K562 (cell line): ENCODE data around the gene CNOT11. TPM values are rescaled to one million over a fixed set of nuclear protein-coding genes. Genes with fewer than 3 reads are reported as not detected.
A peak's percentile ranks its signal among the peaks of the same experiment; 100 is the strongest.

Experiments used
- CBX5 ChIP-seq: IDR thresholded peaks from 2 replicates; pipeline ENCODE4 v1.6.1; 2014; ENCODE audit warnings: low read depth, borderline replicate concordance
- FOXP1 ChIP-seq: sonication (generic); formaldehyde crosslinking; IDR thresholded peaks from 2 replicates; pipeline ENCODE4 v1.8.0; 2022; ENCODE audit warnings: mild to moderate bottlenecking, missing genetic modification reagents
- MGA ChIP-seq: fragments of 450-650 bp; IDR thresholded peaks from 2 replicates; pipeline ENCODE4 v1.6.1; 2016; ENCODE audit warnings: mild to moderate bottlenecking, moderate library complexity
- SRSF3 ChIP-seq: fragments of 200-400 bp; formaldehyde crosslinking; IDR thresholded peaks from 2 replicates; pipeline ENCODE4 v1.6.1; 2016; ENCODE audit warnings: mild to moderate bottlenecking, low read length, moderate library complexity; ENCODE audit not compliant: insufficient read depth
- TEAD4 ChIP-seq, 2 experiments: sonication (generic) in 1 of 2; formaldehyde crosslinking in 1 of 2; IDR thresholded peaks; 2 replicates each; pipeline versions ENCODE4 v1.6.1 to v1.8.0; 2012 to 2022; ENCODE audit warnings: borderline replicate concordance in 1 of 2, inconsistent platforms in 1 of 2, low read length in 1 of 2, mild to moderate bottlenecking in 1 of 2, missing genetic modification reagents in 1 of 2
- ZBTB1 ChIP-seq: sonication (generic); formaldehyde crosslinking; IDR thresholded peaks from 2 replicates; pipeline ENCODE4 v1.8.1; 2023; ENCODE audit warnings: missing genetic modification reagents, low read depth, mild to moderate bottlenecking, borderline replicate concordance
- ZBTB7A ChIP-seq: IDR thresholded peaks from 2 replicates; pipeline ENCODE4 v1.6.1; 2011; ENCODE audit warnings: low read depth, mild to moderate bottlenecking, low read length, moderate library complexity, borderline replicate concordance; ENCODE audit not compliant: control insufficient read depth
- ZNF124 ChIP-seq: sonication (generic); formaldehyde crosslinking; IDR thresholded peaks from 2 replicates; pipeline ENCODE4 v1.8.1; 2022; ENCODE audit warnings: missing genetic modification reagents
- polyA plus RNA-seq, 8 experiments: library from polyadenylated mRNA; depleted of rRNA in 4 of 8; stranded (reverse) in 5 of 8; unstranded in 3 of 8; fragments of >200 nt; fragmentation: Nextera tagmentation in 2 of 8; fragmentation: Illumina TruSeq in 1 of 8; extraction: Ambion mirVana in 2 of 8; extraction: Trizol in 1 of 8; gene quantifications; 2 replicates each; pipeline versions ENCODE4 v1.2.1 to v1.2.3, GENCODE V29; 2011 to 2014; ENCODE audit warnings: inconsistent platforms in 1 of 8, missing spikeins in 1 of 8
- total RNA-seq, 7 experiments: library from RNA; depleted of rRNA in 6 of 7; stranded (reverse); fragments of >200 nt in 6 of 7; fragmentation: Illumina TruSeq in 2 of 7; extraction: Trizol in 2 of 7; gene quantifications; 2 replicates each; pipeline versions ENCODE4 v1.2.1 to v1.2.3, GENCODE V29; 2011 to 2021; ENCODE audit warnings: low replicate concordance in 1 of 7
- TF ChIP-seq, protein P1 (sequence below): sonication (generic); formaldehyde crosslinking; IDR thresholded peaks from 2 replicates; pipeline ENCODE4 v1.8.0; 2023; ENCODE audit warnings: mild to moderate bottlenecking, missing genetic modification reagents
- TF ChIP-seq, protein P2 (sequence below): sonication (generic); formaldehyde crosslinking; IDR thresholded peaks from 2 replicates; pipeline ENCODE4 v1.8.0; 2022; ENCODE audit warnings: missing genetic modification reagents, mild to moderate bottlenecking, borderline replicate concordance

The CNOT11 gene
- total and polyA plus RNA-seq, 9 of the 15 experiments (the other 6 are each of a cell fraction or from before 2014, with no cell fraction given): 12.7 to 163 (median 64.2) TPM

GRCh38 chr2:101307950-101308431, 55.3 kb downstream of the CNOT11 start (continued):
- TF ChIP-seq, protein P1, sequence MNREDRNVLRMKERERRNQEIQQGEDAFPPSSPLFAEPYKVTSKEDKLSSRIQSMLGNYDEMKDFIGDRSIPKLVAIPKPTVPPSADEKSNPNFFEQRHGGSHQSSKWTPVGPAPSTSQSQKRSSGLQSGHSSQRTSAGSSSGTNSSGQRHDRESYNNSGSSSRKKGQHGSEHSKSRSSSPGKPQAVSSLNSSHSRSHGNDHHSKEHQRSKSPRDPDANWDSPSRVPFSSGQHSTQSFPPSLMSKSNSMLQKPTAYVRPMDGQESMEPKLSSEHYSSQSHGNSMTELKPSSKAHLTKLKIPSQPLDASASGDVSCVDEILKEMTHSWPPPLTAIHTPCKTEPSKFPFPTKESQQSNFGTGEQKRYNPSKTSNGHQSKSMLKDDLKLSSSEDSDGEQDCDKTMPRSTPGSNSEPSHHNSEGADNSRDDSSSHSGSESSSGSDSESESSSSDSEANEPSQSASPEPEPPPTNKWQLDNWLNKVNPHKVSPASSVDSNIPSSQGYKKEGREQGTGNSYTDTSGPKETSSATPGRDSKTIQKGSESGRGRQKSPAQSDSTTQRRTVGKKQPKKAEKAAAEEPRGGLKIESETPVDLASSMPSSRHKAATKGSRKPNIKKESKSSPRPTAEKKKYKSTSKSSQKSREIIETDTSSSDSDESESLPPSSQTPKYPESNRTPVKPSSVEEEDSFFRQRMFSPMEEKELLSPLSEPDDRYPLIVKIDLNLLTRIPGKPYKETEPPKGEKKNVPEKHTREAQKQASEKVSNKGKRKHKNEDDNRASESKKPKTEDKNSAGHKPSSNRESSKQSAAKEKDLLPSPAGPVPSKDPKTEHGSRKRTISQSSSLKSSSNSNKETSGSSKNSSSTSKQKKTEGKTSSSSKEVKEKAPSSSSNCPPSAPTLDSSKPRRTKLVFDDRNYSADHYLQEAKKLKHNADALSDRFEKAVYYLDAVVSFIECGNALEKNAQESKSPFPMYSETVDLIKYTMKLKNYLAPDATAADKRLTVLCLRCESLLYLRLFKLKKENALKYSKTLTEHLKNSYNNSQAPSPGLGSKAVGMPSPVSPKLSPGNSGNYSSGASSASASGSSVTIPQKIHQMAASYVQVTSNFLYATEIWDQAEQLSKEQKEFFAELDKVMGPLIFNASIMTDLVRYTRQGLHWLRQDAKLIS (CRISPR knock-in tag): peak; percentile 46; the same call in 1 of the 2 replicates
- TF ChIP-seq TEAD4 (IDR thresholded peaks at IDR 0.05; ENCODE audit: low read length) (no peak), TEAD4 (CRISPR knock-in tag; IDR thresholded peaks at IDR 0.05; ENCODE audit: borderline replicate concordance) (peak; percentile 47; the same call in 1 of the 2 replicates), ZBTB7A (peak; percentile 60; the same call in 1 of the 2 replicates), FOXP1 (CRISPR knock-in tag) (peak; percentile 54; the same call in 1 of the 2 replicates), ZNF124 (CRISPR knock-in tag) (0 out of 2 replicates have a peak, but pooled peaks have one; percentile 79), CBX5 (no peak), SRSF3 (no peak), MGA (peak; percentile 95), ZBTB1 (CRISPR knock-in tag) (peak; percentile 54; the same call in 1 of the 2 replicates)
- TF ChIP-seq, protein P2, sequence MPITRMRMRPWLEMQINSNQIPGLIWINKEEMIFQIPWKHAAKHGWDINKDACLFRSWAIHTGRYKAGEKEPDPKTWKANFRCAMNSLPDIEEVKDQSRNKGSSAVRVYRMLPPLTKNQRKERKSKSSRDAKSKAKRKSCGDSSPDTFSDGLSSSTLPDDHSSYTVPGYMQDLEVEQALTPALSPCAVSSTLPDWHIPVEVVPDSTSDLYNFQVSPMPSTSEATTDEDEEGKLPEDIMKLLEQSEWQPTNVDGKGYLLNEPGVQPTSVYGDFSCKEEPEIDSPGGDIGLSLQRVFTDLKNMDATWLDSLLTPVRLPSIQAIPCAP (CRISPR knock-in tag): no peak
